NCI-H2081 treated with DMSO at 0.1 percent for 48 hours (cell line): Measurements from ENCODE around the gene SLC47A1.
"Not testable (repeated sequence)": the region's sequence is repeated elsewhere in the genome, so short reads cannot be mapped to it uniquely, and the experiment has no call there.

Source experiments
- DNase-seq: peaks from one replicate; lab custom pipeline; 2025; lab: John Stamatoyannopoulos, UW

SLC47A1 gene

DNA sequence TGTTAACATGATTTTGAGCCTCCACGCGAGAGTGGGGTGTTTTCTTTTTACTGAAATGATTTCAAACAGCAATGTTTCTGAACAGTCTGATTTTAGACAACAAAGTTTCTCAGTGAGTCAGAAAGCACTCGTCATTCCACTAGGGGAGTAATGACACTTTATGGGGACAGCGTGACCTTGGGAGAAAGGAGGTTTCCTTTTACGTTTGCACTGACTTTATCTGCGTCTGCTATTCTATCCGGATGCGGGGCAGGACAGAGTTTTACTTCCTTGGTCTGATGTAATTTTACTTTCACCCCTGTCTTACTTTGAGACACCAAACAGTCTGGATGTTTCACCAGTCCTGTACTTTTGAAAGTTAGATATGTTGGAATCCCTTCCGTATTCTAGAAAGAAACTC is 20.7 kb downstream of the SLC47A1 start:
- no peak for DNase-seq

- DNase-seq = no peak
Measured at GRCh38 chr17:19555746-19556145, 22.1 kb downstream of the SLC47A1 start.

DNA sequence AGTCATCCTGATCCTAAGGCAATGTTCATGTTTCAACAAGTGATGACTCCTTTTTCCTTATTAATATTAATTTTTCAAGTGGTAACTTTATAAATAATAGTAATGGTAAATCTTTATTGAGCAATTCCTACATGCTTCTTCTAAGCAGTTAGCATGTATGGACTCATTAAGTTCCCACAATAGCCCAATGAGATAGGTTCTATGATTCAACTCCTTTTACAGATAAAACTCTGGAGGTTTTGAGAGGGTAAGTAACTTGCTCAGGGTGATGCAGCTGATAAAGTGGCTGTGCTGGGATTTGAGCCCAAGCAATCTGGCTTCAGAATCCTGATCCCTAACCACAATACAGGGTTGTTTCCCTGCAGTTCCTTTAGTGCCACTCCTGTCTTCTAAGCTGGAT is 25.3 kb downstream of the SLC47A1 start:
- DNase-seq = no peak

GRCh38 chr17:19561697-19562318 is 28.2 kb downstream of the SLC47A1 start:
- no peak for DNase-seq

DNA sequence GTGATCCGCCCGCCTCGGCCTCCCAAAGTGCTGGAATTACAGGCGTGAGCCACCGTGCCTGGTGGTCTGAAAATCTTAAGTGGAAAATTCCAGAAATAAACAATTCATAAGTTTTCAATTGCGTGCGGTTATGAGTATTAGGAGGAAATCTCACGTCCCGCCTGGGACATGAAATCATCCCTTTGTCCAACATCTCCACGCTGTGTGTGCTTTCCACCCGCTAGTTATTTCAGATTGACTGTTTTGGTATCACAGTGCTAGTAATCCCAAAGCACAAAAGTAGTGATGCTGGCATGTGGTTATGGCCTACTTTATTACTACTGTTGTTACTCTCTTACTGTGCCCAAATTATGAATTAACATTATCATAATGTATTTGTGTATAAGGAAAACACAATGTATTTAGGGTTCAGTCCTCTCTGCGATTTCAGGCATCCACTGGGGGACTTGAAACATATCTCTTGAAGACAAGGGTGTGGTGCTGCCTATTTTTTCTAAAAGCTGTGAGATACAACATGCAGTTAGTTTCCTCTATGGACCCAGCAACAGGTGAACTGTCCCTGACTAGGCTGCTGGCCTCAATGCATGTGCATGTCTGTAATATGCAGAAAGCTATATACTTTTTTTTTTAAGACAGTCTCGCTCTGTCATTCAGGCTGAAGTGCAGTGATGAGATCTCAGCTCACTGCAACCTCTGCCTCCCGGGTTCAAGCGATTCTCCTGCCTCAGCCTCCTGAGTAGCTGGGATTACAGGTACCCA is 32.3 kb downstream of the SLC47A1 start:
- no peak for DNase-seq

- no peak for DNase-seq
Measured at GRCh38 chr17:19567216-19568015, 33.8 kb downstream of the SLC47A1 start.

- no peak for DNase-seq
Measured at GRCh38 chr17:19568016-19568350, 34.3 kb downstream of the SLC47A1 start.

- DNase-seq = no peak
Measured at GRCh38 chr17:19569785-19570543, 36.3 kb downstream of the SLC47A1 start.

DNA sequence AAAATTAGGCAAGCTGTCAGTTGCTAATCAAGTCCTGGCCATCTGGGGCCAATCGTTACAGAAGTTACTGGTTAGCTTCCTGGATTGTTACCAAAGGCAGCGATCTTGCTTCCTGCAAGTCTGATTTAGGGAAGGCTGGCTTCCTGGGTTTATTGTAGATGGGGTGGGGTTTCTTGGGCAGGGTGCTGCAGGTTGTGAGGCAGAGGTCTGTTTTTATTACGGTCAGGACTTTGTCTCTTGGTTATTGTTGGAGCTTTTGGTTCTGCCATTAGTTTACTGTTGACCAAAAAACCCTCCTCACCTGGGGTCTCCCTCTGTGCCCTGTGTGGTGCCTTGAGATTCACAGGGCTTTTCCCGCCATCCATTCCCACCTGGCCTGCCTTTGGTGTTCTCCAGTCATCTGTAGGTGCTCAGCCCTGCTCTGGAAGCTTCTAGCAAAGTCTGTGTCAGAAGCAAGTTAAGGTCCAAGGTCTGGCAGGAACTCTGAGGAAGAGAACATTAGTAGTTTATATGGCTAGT is 36.9 kb downstream of the SLC47A1 start:
- no peak for DNase-seq

GRCh38 chr17:19573075-19573474 is 39.4 kb downstream of the SLC47A1 start:
- DNase-seq = no peak

- no peak for DNase-seq
Measured at GRCh38 chr17:19574956-19575355, 41.3 kb downstream of the SLC47A1 start.

GRCh38 chr17:19578545-19578944 is 44.9 kb downstream of the SLC47A1 start:
- DNase-seq = no peak

- no peak for DNase-seq
Measured at GRCh38 chr17:19579192-19579761, 45.6 kb downstream of the SLC47A1 start.

DNA sequence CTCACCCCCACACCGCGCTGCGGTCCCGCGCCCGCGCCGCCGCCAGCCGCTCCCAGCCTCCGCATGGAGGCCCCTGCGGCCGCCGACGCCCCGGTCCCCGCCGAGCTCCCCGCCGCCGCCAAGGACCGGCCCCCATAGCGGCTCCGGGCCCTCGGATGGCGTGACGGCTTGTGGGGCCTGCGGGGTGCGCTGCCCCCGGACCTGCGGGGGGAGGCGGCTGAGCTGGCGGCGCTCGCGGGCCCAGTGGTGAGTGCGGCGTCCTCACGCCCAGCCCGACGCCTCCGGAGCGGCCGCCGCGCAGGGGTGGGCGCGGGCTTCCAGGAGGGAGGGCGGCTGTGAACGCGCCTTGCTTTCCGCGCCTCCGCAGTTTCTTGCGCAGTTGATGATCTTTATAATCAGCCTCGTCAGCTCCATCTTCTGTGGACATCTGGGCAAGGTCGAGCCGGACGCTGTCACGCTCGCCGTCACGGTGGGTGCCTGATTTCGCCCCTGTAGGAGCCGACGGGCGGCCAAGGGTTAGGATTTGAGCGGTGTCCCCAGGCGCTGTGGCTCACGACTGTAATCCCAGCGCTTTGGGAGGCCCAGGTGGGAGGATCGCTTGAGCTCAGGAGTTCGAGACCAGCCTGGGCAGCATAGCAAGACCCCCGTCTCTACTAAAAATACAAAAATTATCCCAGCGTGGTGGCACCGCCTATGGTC is 46.4 kb downstream of the SLC47A1 start:
- no peak for DNase-seq

GRCh38 chr17:19580566-19580920 is 46.9 kb downstream of the SLC47A1 start:
- DNase-seq = not testable (repeated sequence)

DNA sequence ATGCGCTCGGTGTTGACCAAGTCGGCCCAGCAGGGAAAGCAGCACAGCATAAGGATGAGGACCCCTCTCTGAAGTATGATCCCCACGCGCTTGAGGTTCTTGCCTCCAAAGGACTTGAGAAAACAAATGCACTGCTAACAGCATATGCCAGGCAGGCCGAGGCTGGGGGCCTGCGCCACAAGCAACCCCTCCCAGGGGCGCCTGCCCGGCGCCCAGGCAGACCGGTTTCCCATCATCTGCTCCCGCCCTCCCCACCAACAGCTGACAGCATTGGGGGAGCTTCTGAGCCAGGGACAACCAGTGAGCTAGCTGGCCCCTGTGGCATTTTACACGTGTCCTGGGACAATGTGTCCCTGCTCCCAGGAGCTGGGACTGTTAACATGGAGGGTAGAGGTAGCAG is 48.5 kb downstream of the SLC47A1 start:
- DNase-seq = not testable (repeated sequence)

- DNase-seq = no peak
Measured at GRCh38 chr17:19583871-19584270, 50.2 kb downstream of the SLC47A1 start.

GRCh38 chr17:19590451-19590850 is 56.8 kb downstream of the SLC47A1 start:
- no peak for DNase-seq

DNA sequence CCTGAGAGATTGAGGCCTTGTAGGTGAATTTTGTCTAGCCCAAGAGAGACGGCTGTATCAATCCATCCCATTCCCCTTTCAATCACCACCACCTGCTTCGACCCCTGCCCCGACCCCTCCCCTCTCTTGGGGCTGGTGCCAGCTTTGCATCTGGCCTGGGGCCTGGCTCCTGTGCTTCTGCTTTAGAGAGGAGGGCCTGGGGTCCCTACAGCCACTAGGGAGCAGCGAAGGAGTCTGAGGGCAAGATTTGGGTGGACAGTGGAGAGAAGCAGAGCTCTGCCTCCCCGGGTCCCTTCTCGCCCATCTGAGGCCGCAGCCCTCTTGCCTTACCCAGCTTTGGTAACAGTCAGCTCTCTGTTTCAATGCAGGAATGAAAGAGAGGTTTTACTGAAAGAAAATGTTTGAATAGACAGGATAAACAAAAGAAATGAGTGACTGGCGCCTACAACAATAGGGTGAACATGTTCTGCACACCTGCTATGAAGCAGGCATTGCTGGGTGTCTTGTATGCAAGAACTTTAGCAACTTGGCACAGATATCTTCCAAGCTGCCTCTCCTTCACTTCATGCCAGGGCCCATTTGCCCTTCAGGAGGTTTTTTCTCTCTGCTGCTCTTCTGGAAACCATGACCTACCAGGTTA is 57.4 kb downstream of the SLC47A1 start:
- DNase-seq = no peak

- DNase-seq = no peak
Measured at GRCh38 chr17:19592316-19592715, 58.7 kb downstream of the SLC47A1 start.

DNA sequence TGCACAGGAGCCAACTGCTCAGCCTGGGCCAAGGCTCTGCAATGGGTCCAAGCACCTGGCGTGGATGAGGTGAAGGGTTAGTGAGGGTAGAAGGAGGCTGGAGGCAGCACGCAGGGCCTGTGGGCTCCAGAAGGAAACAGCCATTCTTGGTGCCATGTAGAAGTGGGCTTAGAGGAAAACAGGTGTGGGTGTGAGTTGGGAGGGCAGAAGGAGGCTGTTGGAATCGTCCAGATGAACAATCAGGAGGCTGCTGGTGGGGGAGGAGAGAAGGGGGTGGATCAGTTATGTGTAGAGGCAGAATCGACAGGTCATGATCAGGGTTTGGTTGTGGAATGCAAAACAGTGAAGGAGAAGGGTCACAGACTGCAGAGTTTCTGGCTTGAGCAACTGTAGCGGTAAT is 63.2 kb downstream of the SLC47A1 start:
- no peak for DNase-seq
